Ovary (tissue), 3 donors: Measurements from ENCODE around the gene EMC6.

ENCODE experiments used
- POLR2A ChIP-seq: fragments of 450-650 bp; IDR thresholded peaks from one replicate; pipeline ENCODE4 v1.6.1; 2017; ENCODE audit warnings: antibody characterized with exemption, mild to moderate bottlenecking, moderate library complexity
- TF ChIP-seq, protein P1 (sequence below), 3 donors: fragments of 450-650 bp in 2 of 3; fragments of 200-600 bp in 1 of 3; IDR thresholded peaks; one replicate each; pipeline versions ENCODE4 v1.5.1 to v1.8.0; 2016 to 2022; ENCODE audit warnings: antibody characterized with exemption in 3 of 3, mild to moderate bottlenecking in 1 of 3
- donor health status: DM: no; HTN: no; CAD: no.

DNA sequence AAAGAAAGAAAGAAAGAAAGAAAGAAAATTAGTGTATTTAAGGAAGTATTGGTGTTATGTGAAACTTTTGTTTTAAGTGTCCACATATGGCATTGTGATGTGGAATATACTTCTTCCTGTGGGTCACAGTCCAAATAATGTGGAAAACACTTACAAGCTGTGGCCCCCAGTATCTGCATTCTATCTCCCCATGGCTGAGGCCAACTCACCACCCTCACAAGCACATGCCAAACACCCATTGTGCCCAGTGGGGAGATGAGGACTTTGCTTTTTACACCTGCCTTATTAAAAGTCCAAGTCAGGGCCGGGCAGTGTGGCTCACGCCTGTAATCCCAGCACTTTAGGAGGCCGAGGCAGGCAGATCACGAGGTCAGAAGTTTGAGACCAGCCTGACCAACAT, 31.3 kb downstream of the EMC6 start:
- TF ChIP-seq, protein P1, sequence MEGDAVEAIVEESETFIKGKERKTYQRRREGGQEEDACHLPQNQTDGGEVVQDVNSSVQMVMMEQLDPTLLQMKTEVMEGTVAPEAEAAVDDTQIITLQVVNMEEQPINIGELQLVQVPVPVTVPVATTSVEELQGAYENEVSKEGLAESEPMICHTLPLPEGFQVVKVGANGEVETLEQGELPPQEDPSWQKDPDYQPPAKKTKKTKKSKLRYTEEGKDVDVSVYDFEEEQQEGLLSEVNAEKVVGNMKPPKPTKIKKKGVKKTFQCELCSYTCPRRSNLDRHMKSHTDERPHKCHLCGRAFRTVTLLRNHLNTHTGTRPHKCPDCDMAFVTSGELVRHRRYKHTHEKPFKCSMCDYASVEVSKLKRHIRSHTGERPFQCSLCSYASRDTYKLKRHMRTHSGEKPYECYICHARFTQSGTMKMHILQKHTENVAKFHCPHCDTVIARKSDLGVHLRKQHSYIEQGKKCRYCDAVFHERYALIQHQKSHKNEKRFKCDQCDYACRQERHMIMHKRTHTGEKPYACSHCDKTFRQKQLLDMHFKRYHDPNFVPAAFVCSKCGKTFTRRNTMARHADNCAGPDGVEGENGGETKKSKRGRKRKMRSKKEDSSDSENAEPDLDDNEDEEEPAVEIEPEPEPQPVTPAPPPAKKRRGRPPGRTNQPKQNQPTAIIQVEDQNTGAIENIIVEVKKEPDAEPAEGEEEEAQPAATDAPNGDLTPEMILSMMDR (IDR thresholded peaks at IDR 0.05) = no peak
- no peak for TF ChIP-seq POLR2A
